ENCODE data around the gene ADORA1. TPM values are rescaled to one million over a fixed set of nuclear protein-coding genes. Genes with fewer than 3 reads are reported as not detected.

Gene ADORA1
- total and polyA plus RNA-seq, 4 donors, result 0.33 to 1.1 (median 0.37) TPM

GRCh38 chr1:203187689-203188264, 60.3 kb downstream of the ADORA1 start (continued):
- no peak for TF ChIP-seq RXRA (IDR thresholded peaks at IDR 0.05)

GRCh38 chr1:203188686-203189232, 61.2 kb downstream of the ADORA1 start:
- DNase-seq (ENCODE audit: low spot score), result no peak
- Histone ChIP-seq H3K27ac (ENCODE audit: low read depth in 1 of 2, low read length in 2 of 2) (no peak overlapping the region), H3K4me1 (ENCODE audit: control insufficient read depth in 4 of 4, insufficient read depth in 4 of 4, low read length in 3 of 4) (peaks cover 0 to 8% (median 2%) of the 10 kb centered on the region in 4 donors), H3K9ac (ENCODE audit: low read depth in 1 of 2, low read length in 2 of 2) (no peak overlapping the region), H3K27me3 (ENCODE audit: control insufficient read depth in 4 of 4, insufficient read depth in 4 of 4, low read length in 3 of 4) (no peaks in the 10 kb centered on the region), H3K36me3 (ENCODE audit: control insufficient read depth in 4 of 4, insufficient read depth in 3 of 4, low read depth in 1 of 4, low read length in 3 of 4) (no peaks in the 10 kb centered on the region), H3K9me3 (ENCODE audit: control insufficient read depth in 4 of 4, low read length in 3 of 4) (no peaks in the 10 kb centered on the region), H3K4me3 (ENCODE audit: low read depth in 1 of 3, low read length in 3 of 3) (no peak overlapping the region)
- WGBS, result 71% methylated on average over 4 of the region's 4 CpGs
- TF ChIP-seq FOXA2 (IDR thresholded peaks at IDR 0.05), result no peak
- no peak for TF ChIP-seq RXRA (IDR thresholded peaks at IDR 0.05)
- TF ChIP-seq CTCF (IDR thresholded peaks at IDR 0.05; ENCODE audit: low read depth, low read length, missing input control), result no peak

DNA sequence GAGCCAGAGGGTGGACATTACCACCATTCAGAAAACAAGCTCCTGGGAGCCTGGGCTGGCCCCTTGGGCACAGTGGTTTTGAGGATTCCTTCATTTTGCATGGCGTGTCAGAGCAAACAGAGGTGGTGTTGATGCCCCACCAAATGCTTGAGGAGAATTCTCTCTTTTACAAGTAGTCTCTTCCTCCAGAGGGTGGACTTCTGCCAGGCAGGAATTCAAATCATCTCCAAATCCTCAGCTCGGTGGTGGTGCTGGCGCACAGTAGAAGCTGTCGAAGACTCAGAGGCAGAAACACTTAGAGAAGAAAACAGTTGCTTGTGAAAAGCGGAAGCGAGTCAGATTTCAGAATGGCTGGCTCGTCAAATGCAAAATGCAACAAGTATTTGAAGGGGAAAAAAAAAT, 62.4 kb downstream of the ADORA1 start:
- no peaks in the 10 kb centered on the region for H3K9me3 ChIP-seq (ENCODE audit: control insufficient read depth in 4 of 4, low read length in 3 of 4)
- H3K27ac ChIP-seq (ENCODE audit: low read depth in 1 of 2, low read length in 2 of 2), result no peak overlapping the region
- TF ChIP-seq HNF4G (IDR thresholded peaks at IDR 0.05) (no peak), TAF1 (conservative IDR thresholded peaks at IDR 0.05) (no peak), FOXA2 (IDR thresholded peaks at IDR 0.05) (no peak), NR2F2 (IDR thresholded peaks at IDR 0.05) (no peak), HNF4A (conservative IDR thresholded peaks at IDR 0.05) (no peak), YY1 (IDR thresholded peaks at IDR 0.05) (no peak)
- no peak overlapping the region for H3K4me3 ChIP-seq (ENCODE audit: low read depth in 1 of 3, low read length in 3 of 3)
- H3K4me1 ChIP-seq (ENCODE audit: control insufficient read depth in 4 of 4, insufficient read depth in 4 of 4, low read length in 3 of 4), result peaks cover 0 to 8% (median 2%) of the 10 kb centered on the region in 4 donors
- no peaks in the 10 kb centered on the region for H3K36me3 ChIP-seq (ENCODE audit: control insufficient read depth in 4 of 4, insufficient read depth in 3 of 4, low read depth in 1 of 4, low read length in 3 of 4)
- H3K27me3 ChIP-seq (ENCODE audit: control insufficient read depth in 4 of 4, insufficient read depth in 4 of 4, low read length in 3 of 4), result no peaks in the 10 kb centered on the region
- H3K9ac ChIP-seq (ENCODE audit: low read depth in 1 of 2, low read length in 2 of 2), result no peak overlapping the region
- 76% methylated on average over 7 of the region's 7 CpGs for WGBS
- DNase-seq (ENCODE audit: low spot score), result no peak

DNA sequence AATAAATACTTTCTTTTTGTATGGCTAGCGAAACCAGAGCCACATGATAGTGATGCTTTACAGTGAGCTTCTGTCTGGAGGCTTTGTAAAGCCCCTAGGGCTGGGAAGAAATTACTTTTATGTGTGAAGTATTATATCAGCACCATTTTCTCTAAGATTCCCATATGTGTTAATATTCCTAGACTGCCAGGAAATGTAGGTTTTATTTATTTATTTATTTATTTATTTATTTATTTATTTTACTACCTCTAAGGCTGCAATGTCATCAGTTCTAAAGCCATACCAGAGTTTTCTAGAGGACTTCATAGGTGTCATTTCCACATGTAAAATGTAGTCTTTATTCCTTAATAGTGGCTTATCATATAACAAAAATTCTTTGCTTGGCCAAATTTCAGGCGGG, 63.4 kb downstream of the ADORA1 start:
- H3K4me3 ChIP-seq (ENCODE audit: low read depth in 1 of 3, low read length in 3 of 3), result no peak overlapping the region
- no peak overlapping the region for H3K27ac ChIP-seq (ENCODE audit: low read depth in 1 of 2, low read length in 2 of 2)
- no peak for DNase-seq (ENCODE audit: low spot score)
- H3K9me3 ChIP-seq (ENCODE audit: control insufficient read depth in 4 of 4, low read length in 3 of 4), result no peaks in the 10 kb centered on the region
- H3K36me3 ChIP-seq (ENCODE audit: control insufficient read depth in 4 of 4, insufficient read depth in 3 of 4, low read depth in 1 of 4, low read length in 3 of 4), result no peaks in the 10 kb centered on the region
- H3K4me1 ChIP-seq (ENCODE audit: control insufficient read depth in 4 of 4, insufficient read depth in 4 of 4, low read length in 3 of 4), result peaks cover 0 to 8% (median 2%) of the 10 kb centered on the region in 4 donors
- no peaks in the 10 kb centered on the region for H3K27me3 ChIP-seq (ENCODE audit: control insufficient read depth in 4 of 4, insufficient read depth in 4 of 4, low read length in 3 of 4)
- TF ChIP-seq HNF4A (conservative IDR thresholded peaks at IDR 0.05) (no peak), NR2F2 (IDR thresholded peaks at IDR 0.05) (no peak), YY1 (IDR thresholded peaks at IDR 0.05) (no peak), SP1 (IDR thresholded peaks at IDR 0.05) (no peak), FOXA1 (IDR thresholded peaks at IDR 0.05) (no peak), JUND (IDR thresholded peaks at IDR 0.05) (no peak), RXRA (IDR thresholded peaks at IDR 0.05) (no peak)
- no peak overlapping the region for H3K9ac ChIP-seq (ENCODE audit: low read depth in 1 of 2, low read length in 2 of 2)
- 99% methylated on average over 2 of the region's 2 CpGs for WGBS
